MCF 10A (cell line): ENCODE results near the gene ANXA8L1. TPM values are rescaled to one million over a fixed set of nuclear protein-coding genes. Genes with fewer than 3 reads are reported as not detected.
"Not testable (repeated sequence)": the region's sequence is repeated elsewhere in the genome, so short reads cannot be mapped to it uniquely, and the experiment has no call there.

Experiments used
- BruUV-seq: library from RNA; stranded (reverse); fragments of 400-500 nt; replicated peaks from 2 replicates; lab custom pipeline; 2021; lab: Mats Ljungman, UMichigan
- CTCF ChIA-PET: fragments of 300-600 bp; sonication (Branson Sonifier 250); formaldehyde crosslinking; extraction: SDS; loops from one replicate; lab custom pipeline; 2021; ENCODE audit warnings: antibody characterized with exemption, inconsistent platforms; lab: Yijun Ruan, JAX
- POLR2A ChIA-PET: fragments of 300-600, 350-650 bp; sonication (Branson Sonifier 250); formaldehyde crosslinking; extraction: SDS; loops from one replicate; lab custom pipeline; 2020; ENCODE audit warnings: antibody characterized with exemption, inconsistent platforms; lab: Yijun Ruan, JAX
- DNase-seq: peaks from one replicate; pipeline ENCODE4 v3.0.0-alpha.2; 2018; ENCODE audit not compliant: unreplicated experiment
- H3K27ac Mint-ChIP-seq: one replicate; pipeline ENCODE4 v1.8.0; 2022; ENCODE audit warnings: mild to moderate bottlenecking, low read depth, mixed read lengths; ENCODE audit not compliant: unreplicated experiment
- H3K27me3 Mint-ChIP-seq: one replicate; pipeline ENCODE4 v1.8.0; 2022; ENCODE audit warnings: mixed read lengths; ENCODE audit not compliant: insufficient read depth, unreplicated experiment
- H3K36me3 Mint-ChIP-seq: one replicate; pipeline ENCODE4 v1.8.0; 2022; ENCODE audit warnings: mild to moderate bottlenecking, moderate library complexity, mixed read lengths; ENCODE audit not compliant: insufficient read depth, unreplicated experiment
- H3K4me1 Mint-ChIP-seq: one replicate; pipeline ENCODE4 v1.8.0; 2022; ENCODE audit warnings: mixed read lengths; ENCODE audit not compliant: insufficient read depth, unreplicated experiment
- H3K4me3 Mint-ChIP-seq: one replicate; pipeline ENCODE4 v1.8.0; 2022; ENCODE audit warnings: mild to moderate bottlenecking, moderate library complexity, mixed read lengths; ENCODE audit not compliant: unreplicated experiment
- H3K9me3 Mint-ChIP-seq: one replicate; pipeline ENCODE4 v1.8.0; 2022; ENCODE audit warnings: mixed read lengths; ENCODE audit not compliant: unreplicated experiment
- intact Hi-C: fragments of 100-400 bp; cut with micrococcal nuclease; formaldehyde crosslinking; loops from 2 replicates; pipeline ENCODE4 v1.14.1; 2022
- total RNA-seq: library from RNA; stranded (reverse); gene quantifications from 2 replicates; pipeline ENCODE4 v1.2.3, GENCODE V29; 2022

Gene ANXA8L1
- total RNA-seq, 1 experiment from 2014 or later: 31.7 TPM

- intact Hi-C loops, POLR2A ChIA-PET, H3K36me3 Mint-ChIP-seq, H3K9me3 Mint-ChIP-seq, H3K27ac Mint-ChIP-seq, H3K27me3 Mint-ChIP-seq, BruUV-seq, H3K4me3 Mint-ChIP-seq, DNase-seq, CTCF ChIA-PET, H3K4me1 Mint-ChIP-seq: not testable (repeated sequence)
Measured at GRCh38 chr10:46374410-46374809, 1.2 kb upstream of the ANXA8L1 start.

GRCh38 chr10:46377022-46377421 is 1.4 kb downstream of the ANXA8L1 start:
- BruUV-seq, H3K4me3 Mint-ChIP-seq, H3K27ac Mint-ChIP-seq, DNase-seq, H3K9me3 Mint-ChIP-seq, CTCF ChIA-PET, H3K27me3 Mint-ChIP-seq, intact Hi-C loops, H3K36me3 Mint-ChIP-seq, POLR2A ChIA-PET, H3K4me1 Mint-ChIP-seq: not testable (repeated sequence)

GRCh38 chr10:46377651-46378050 is 2.1 kb downstream of the ANXA8L1 start:
- intact Hi-C loops, H3K27me3 Mint-ChIP-seq, H3K27ac Mint-ChIP-seq, H3K9me3 Mint-ChIP-seq, DNase-seq, H3K36me3 Mint-ChIP-seq, POLR2A ChIA-PET, CTCF ChIA-PET, H3K4me3 Mint-ChIP-seq, H3K4me1 Mint-ChIP-seq: not testable (repeated sequence)
- TSS peak; percentile 78 for BruUV-seq

GRCh38 chr10:46378108-46378507 is 2.5 kb downstream of the ANXA8L1 start:
- H3K36me3 Mint-ChIP-seq, BruUV-seq, H3K4me1 Mint-ChIP-seq, CTCF ChIA-PET, H3K9me3 Mint-ChIP-seq, POLR2A ChIA-PET, DNase-seq, H3K27ac Mint-ChIP-seq, intact Hi-C loops, H3K4me3 Mint-ChIP-seq, H3K27me3 Mint-ChIP-seq: not testable (repeated sequence)

GRCh38 chr10:46379233-46379848 is 3.8 kb downstream of the ANXA8L1 start:
- H3K27ac Mint-ChIP-seq, POLR2A ChIA-PET, H3K27me3 Mint-ChIP-seq, CTCF ChIA-PET, H3K9me3 Mint-ChIP-seq, H3K4me1 Mint-ChIP-seq, BruUV-seq, H3K36me3 Mint-ChIP-seq, H3K4me3 Mint-ChIP-seq, DNase-seq, intact Hi-C loops: not testable (repeated sequence)

GRCh38 chr10:46385858-46386257 is 10.3 kb downstream of the ANXA8L1 start:
- H3K9me3 Mint-ChIP-seq, H3K36me3 Mint-ChIP-seq, BruUV-seq, H3K27ac Mint-ChIP-seq, H3K4me1 Mint-ChIP-seq, H3K4me3 Mint-ChIP-seq, DNase-seq, H3K27me3 Mint-ChIP-seq, CTCF ChIA-PET, POLR2A ChIA-PET, intact Hi-C loops: not testable (repeated sequence)

GRCh38 chr10:46386694-46387093 is 11.1 kb downstream of the ANXA8L1 start:
- intact Hi-C loops, H3K27ac Mint-ChIP-seq, POLR2A ChIA-PET, H3K36me3 Mint-ChIP-seq, H3K9me3 Mint-ChIP-seq, DNase-seq, CTCF ChIA-PET, H3K4me3 Mint-ChIP-seq, H3K27me3 Mint-ChIP-seq, BruUV-seq, H3K4me1 Mint-ChIP-seq: not testable (repeated sequence)

GRCh38 chr10:46387309-46387902 is 11.8 kb downstream of the ANXA8L1 start:
- H3K27me3 Mint-ChIP-seq, H3K9me3 Mint-ChIP-seq, POLR2A ChIA-PET, H3K36me3 Mint-ChIP-seq, BruUV-seq, DNase-seq, CTCF ChIA-PET, H3K4me1 Mint-ChIP-seq, H3K27ac Mint-ChIP-seq, H3K4me3 Mint-ChIP-seq, intact Hi-C loops: not testable (repeated sequence)

GRCh38 chr10:46391422-46391821 is 15.8 kb downstream of the ANXA8L1 start:
- POLR2A ChIA-PET, DNase-seq: not testable (repeated sequence)
- BruUV-seq: TSS peak; percentile 70

More at GRCh38 chr10:46391422-46391821, 15.8 kb downstream of the ANXA8L1 start:
- H3K27me3 Mint-ChIP-seq, H3K4me3 Mint-ChIP-seq, CTCF ChIA-PET, H3K4me1 Mint-ChIP-seq, intact Hi-C loops, H3K36me3 Mint-ChIP-seq, H3K9me3 Mint-ChIP-seq, H3K27ac Mint-ChIP-seq: not testable (repeated sequence)
